ENCODE measurements around the gene RXFP4.
A peak's percentile ranks its signal among the peaks of the same experiment; 100 is the strongest.

The RXFP4 gene

DNA sequence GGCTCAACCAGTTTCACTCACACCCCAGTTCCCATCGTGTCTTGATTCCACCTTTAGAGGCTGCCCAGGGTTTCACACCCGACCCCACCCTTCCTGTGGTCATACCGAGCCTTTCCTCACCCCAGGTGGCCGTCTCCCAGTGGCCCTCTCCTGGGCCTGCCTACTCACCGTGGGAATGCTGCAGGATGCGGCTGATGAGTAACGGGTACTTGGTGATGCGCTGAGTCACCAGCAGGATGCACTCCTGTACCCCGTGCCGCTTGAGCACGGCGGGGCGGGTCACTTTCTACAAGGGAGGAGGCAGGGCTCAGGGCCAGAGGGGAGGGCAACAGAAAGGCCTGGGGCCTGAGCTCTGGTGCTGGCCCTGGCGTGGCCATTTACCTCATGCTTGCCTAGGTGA lies 20.5 kb downstream of the RXFP4 start:
- peak in 1 of 2 donors; percentile 61 for DNase-seq

DNA sequence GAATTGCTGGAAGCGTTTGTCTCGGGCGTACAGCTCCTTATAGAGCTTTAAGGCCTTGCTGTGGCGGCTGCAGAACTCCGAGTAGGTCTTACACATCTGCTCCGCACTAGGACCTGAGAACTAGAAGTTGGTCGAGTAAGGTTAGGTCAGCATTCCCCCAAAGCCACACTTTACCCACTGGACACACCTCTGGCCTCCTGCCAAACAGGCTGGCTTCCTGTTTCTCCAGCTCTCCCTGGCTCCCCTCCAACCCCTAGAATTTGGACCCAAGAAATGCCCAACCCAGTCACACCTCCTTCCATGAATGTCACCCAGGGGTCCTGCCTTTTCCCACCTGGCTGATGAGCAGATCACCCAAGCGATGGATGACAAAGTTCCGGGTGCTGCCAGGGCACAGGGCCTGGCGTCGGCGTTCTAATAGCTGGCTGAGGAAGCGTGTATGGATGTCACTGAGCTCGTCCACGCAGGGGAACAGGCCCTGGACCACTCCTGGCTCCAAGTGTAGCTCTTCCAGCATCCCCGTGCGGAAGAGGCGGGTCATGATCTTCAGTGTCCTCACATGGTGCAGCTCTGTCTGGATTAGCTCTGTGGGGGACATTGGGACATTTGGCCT lies 21.3 kb downstream of the RXFP4 start:
- DNase-seq: no peak

DNA sequence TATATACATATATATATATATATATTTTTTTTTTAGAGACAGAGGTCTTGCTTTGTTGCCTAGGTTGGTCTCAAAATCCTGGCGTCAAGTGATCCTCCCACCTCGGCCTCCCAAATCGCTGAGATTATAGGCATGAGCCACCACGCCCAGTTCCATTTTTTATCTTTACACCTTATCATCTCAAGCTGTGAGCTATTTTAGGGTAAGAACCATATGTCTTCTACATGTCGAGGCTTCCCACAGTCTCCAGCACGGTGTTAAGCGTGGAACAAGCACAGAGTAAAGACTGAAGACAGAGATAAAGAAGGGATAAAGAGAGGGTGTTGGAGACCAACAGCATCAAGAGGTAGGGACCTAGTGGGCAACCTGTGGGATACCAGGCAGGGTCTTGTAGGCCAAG lies 22.8 kb downstream of the RXFP4 start:
- no peak for DNase-seq

DNA sequence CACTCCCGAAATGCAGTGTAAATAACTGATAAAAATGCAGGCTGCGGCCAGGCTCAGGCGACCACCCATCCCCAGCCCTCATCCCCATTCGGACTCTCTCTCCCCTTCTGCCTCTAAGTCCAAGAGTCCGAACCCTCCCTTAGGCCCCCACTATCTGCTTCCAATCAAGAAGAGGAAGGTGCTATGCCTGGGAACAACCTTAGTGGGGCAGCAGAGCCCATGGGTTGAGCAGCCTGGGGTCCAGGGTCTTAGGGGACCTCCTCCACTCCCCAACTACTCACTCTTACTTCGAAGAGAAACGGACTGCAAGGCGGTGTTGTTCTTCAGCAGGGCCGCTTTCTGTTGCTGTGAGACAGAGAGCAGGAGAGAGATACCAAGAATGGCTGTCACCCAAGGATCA lies 24.7 kb downstream of the RXFP4 start:
- DNase-seq: no peak

DNA sequence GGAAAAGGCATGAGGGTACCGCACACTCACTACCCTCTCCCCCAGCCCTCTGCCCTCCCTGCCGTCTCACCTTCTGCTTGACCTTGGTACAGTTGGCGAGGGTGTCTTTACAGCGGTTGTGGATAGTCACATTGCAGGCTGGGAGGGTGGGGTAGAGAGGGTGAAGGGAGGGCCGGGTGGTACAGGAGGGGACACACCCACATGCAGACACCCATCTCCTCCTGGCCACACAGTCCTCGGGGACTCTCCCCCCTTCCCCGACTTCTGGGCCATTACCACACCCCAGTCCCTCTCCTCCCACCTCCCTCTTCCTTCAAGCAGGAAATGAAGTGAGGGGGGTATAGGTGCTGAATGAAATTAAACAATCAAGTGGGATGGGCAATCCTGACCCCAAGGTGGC lies 25.3 kb downstream of the RXFP4 start:
- no peak for DNase-seq

DNA sequence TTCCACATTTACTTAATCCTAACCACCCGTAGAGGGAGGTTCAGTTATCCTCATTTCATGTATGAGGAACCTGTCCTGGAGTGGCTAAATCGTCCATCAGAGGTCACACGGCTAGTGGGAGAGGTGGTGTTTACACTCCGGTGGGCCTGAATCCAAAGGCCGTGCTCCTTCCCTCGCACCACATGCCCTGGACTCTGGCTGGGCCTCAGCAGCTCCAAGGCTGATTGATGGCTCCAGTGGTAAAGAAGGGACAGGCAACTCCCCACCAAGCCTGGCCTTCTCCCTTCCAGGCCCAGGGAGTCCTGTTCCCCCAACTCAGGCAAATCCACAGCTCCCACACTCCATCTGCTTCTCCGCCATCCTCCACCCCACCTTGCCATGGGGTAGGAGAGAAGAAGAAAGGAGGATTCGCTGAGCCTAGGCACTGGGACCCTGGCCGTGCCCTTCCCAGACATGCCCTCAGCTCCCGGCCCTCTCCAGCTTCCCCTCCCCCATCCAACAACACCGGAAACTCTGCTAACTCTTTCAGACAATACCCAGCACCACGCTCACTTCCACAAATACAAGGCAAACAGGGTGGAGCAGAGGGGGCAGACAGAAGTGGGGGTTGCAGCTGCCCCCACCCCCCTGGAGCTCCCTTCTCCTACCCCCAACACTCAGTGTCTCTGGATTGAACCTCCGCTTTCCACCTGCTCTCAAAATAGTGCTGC lies 26.1 kb downstream of the RXFP4 start:
- no peak for DNase-seq

DNA sequence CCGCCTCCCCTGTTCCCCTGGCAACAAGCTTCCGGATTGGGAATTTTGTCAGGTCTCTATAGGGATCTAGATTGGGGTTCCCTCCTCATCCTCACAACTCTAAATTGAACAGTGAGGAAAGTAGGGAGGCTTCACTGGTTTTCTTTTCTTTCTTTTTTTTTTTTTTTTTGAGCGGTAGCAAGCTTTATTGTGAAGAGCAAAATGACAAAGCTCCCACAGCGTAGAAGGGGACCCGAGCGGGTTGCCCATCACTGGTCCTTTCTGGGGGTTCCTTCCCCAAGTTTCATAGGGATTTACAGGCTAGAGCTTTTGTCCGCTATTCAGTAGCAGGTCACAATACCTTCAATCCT lies 26.6 kb downstream of the RXFP4 start:
- no peak for DNase-seq

DNA sequence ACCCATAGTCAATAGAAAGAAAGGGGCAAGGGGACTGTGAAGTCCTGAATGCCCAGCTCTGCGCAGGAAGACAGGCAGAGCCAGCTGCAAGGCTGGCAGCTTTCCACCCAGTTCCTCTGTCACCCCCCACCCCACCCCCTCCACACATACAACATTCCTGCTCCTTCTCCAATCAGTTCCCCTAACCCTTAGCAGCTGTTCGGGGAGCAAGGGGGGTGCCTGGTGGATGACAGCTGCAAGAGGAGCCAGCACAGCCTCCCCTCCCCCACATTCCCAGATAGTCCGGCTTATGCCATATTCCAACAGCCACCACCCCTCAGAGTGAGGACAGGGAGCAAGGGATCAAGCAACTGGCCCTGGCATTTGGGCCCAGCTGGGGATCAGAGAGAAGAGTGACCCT lies 27.2 kb downstream of the RXFP4 start:
- DNase-seq: no peak

DNA sequence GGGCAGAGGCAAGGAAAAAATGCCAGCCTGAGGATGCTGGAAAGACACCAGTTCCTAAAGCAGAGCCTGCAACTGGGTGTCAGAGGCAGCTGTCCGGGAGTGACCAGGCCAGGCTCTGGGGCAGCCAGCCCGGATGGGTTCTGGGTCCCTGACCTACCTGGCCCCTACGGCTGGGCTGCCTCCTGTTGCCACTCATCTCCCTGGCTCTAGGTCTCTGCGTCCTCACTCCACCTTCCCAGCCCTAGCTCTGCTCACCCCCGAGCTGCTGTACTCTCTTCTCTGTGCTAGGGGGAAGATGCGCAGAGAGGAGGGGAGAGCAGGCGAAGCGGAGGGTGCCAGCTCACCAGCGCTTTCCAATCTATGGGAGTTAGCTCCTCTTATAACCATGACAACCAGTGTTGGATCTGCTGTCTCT lies 27.9 kb downstream of the RXFP4 start:
- no peak for DNase-seq

DNA sequence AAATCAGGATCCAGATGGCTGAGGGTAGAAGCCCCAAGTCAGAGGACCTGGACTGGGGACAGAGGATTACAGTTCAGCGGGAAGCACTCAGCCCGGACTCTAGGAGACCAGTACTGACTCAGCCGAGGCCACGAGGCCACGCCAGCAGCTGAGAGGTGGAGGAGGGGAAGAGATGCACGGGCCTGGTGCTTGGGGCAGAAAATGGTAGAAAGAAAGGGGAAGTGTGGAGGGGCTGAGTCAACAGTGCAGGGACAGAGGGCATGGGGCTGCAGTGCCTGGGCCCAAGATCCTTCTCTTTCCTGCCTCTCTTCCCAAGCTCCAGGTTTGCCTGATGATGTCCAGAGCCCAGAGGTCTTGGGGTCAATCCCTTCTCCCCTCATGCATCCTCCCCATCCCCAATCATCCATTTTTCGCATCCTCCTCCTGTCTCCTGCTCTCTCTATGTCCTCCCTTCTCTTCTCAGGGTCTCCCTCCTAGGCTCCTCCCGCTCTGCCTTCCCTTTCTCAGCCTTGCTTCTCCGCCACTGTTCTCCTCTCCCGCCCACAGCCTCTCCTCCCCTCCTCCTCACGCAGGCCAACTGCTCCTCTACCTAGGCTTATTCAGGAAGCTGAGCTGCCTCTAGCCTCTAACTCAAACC lies 29.2 kb downstream of the RXFP4 start:
- peak; percentile 21 to 78 for DNase-seq

DNA sequence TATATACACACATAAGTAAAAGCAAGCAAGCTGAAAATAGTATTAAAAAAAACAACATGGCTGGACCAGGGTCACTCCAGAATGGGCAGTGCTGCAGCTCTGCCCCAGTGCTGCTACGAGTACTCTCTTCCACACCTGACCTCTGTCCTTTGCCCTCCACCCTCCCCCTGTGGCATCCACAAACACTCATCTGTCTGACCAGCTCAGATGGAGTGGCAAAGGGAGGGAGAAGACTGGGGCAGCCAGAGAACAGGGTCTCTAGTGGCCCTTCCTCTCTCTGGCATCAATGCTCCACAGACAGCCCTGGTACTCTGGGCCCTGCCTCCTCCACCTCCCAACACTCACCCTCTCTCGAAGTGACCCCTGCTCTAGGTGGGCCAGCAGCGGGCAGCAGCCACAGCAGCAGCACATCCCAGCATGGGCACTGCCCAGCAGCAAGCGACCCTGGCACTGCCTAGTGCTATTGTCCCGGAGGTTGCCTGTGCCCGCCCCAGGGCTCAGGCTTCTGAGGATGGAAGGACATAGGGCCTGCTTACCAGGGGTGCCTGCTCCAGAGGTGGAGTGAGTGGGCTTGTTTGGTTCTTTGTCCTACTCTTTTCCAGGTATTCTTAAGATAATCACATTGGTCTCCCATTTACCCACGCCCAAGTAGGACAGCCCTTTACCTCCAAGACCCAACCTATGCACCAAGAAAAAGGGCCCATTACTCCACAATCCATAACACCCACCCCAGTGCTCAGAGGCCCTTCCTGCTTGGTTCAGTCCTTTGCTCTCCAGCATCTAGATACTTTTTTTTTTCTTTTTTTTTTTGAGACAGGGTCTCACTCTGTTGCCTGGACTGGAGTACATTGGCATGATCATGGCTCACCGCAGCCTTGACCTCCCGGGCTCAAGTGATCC lies 30.7 kb downstream of the RXFP4 start:
- DNase-seq: no peak

DNA sequence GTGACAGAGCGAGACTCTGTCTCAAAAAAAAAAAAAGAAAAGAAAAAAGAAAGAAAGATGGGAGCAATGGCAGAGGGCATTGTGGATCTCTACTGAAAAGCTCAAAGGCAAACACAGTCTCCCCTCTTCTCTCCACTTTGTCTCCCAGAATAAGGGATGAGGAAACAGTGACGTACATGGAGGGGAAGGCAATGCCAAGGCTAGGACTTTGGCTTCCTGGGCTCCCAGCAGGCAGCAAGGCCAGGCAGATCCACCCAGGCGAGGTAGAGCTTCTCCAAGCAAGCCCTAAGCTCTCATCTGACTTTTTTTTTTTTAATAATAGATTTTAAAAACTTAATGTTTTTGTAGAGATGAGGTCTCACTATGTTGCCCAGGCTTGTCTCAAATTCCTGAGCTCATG lies 32.3 kb downstream of the RXFP4 start:
- DNase-seq: no peak

DNA sequence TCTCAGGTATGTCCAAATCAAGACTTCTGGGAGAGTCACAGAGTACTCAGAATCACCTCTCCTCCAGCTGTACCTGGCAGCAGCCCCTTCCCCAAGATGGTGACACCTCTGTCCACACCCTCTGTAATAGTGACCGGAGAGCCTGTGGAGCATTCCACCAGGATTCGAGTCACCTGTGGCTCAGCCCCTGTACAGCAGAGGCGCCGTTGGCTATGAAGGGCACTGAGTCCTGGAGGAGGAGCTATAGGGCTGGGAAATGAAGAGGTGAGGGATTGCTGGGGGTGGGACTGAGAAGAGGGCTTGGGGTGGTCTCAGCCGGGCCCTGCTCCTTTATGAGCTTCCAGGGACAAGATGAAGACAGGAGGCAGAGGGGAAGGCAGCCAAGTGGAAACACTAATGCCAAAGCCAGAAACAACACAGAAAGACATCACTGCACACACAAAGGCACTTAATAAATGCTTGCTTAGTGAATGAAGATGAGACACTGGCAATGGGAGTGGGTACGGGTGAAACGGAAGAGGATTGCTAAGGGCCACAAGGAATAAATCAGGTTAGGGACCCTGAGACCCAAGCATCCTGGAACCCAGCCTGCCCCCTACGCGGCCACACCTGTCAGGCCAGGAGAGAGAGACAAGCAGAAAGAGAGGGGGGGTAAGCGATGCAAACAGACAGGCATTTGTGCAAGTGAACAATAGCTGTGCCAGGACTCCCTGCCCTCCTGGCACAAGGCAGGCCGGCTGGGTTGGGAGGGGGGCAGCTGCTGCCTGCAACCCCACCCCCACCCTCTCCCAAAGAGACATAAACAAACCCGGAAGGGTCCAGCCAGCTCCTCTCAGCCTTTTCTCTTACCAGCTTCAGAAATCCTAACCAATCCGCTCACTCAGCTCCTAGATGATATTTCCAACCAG lies 33.0 kb downstream of the RXFP4 start:
- no peak for DNase-seq

DNA sequence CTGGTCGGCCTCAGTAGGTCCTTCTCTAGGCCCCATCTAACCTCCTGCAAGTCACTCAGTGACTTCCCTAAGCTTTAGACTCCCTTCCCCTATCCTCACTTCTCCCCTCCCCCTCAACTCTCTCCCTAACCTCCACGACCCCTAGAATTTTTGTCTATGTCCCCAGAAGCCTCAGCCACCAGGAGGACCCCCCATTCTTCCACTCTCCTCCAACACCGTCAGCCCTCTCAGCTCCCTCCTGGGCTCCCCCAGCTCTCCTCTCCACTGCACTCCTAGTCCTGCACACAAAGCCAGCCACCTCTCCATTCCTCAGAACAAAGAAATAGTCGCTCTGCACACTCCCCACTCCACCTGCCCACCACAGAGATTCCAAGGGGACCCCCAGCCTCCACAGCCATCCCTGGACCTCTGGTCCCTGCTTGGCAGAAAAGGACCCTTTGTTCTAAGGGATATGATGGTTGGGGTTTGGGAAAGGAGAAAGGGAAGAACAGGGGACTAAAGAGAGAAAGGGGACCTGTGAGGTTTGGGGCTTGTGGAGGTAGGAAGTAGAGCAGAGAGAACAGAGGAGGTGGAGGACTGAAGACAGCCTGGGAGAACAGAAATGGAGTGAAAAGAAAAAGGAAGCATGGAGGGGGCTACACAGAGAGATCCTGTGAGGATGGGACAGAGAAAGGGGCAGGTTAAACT lies 34.1 kb downstream of the RXFP4 start:
- no peak for DNase-seq

DNA sequence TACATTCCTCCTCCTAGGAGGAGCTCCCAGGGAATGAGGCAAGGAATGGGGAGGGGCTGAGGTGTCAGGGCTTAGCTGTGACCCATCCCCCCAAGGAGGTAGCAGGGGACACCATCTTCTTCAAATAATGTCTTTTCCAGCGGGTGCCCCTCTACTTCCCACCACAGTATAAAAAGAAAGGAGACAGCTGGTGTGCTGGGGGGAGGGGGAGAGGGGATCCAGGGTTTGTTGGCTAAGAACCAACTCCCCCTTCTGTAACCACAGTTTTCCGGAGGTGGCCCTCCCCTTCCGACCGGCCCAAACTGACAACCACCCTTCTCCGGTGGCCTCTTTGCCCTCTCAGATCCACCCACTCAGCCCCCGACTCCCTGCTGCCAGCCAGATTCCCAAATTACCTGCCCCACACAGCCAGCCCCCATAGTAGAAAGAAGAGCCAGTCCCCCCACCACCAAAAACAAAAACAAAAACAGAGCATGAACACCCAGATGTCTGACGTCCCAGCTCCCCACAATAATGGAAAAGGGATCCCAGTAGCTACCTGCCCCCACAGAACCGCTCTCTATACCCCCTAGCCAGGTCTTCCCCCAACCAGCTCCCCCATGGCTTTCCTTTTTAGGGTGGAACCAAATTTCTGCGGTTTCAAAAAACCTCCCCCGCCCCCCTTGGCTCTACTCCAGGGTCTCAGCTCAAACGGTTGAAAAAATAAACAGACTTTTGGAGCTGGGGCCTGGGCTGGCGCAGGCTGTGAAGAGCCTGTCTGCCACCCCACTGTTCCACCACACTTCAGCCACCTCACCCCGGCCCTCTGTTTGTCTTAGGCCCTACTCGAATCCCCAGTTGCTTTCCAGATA lies 34.8 kb downstream of the RXFP4 start:
- peak; percentile 53 to 72 for DNase-seq

DNA sequence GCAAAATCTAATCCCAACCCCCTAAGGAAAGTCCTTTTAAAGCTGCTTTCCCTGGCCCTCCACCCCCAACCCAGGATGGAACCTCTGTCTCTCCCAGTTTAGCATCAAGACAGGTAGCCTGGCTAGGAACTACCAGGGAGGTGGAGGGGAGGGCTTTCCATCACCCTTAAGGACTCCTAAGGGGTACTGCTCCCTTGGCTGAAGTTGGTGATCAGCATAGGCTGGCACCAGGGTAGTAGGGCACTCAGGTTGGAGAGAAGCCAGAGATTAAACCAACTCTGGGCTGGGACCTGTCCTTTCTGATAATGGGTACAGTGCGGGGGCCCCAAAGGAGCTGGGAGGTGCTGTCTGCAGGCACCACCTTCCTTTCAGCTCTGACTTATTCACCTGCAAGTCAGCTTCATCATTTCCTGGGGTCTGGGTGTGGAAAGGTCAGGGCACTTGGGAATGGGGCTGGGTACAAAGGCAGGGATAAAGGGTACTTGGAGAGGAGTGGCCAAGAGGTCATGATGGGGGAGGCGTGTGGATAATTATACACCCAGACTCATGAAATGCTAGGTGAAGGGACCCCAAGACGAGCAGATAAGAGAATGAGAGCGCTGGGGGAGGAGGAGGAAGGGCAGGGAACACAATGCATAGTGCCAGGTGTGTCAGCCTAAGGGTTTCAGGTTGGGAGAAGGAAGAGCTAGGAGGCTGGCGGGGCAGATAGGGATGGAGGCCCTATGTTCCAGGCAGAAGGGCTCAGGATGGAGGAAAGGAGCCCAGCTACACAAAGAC lies 35.7 kb downstream of the RXFP4 start:
- peak in 1 of 2 donors; percentile 10 for DNase-seq

DNA sequence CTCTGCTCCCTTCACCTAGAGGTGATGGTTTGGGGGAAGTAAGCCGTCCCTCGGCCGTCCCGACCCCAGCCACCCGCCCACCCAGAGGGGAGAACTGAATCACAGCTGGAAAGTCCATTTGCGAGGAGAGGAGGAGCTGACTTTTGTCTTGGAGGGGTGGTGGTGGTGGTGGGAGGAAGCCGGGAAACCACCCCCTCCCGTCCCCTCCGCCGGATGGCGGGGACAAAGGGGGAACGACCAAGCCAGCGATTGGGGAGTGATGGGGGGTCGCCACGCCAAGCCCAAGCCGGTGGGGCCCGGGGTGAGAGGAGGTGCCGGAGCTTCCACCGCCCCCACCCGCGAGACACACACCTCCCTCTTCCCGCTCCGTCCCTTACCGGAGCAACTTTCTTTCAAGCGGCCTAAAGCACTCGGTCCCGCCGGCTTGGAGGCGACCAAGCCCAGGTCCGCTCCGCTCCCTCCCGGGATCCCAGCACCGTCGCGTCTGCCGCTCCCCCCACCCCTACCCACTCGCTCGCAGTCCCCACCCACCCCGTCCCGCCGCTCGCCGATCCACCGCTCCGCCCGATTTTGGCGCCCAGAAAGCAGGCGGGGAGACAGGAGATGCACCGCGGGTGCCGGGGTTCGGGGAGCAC lies 36.4 kb downstream of the RXFP4 start:
- DNase-seq: peak; percentile 46 to 48

DNA sequence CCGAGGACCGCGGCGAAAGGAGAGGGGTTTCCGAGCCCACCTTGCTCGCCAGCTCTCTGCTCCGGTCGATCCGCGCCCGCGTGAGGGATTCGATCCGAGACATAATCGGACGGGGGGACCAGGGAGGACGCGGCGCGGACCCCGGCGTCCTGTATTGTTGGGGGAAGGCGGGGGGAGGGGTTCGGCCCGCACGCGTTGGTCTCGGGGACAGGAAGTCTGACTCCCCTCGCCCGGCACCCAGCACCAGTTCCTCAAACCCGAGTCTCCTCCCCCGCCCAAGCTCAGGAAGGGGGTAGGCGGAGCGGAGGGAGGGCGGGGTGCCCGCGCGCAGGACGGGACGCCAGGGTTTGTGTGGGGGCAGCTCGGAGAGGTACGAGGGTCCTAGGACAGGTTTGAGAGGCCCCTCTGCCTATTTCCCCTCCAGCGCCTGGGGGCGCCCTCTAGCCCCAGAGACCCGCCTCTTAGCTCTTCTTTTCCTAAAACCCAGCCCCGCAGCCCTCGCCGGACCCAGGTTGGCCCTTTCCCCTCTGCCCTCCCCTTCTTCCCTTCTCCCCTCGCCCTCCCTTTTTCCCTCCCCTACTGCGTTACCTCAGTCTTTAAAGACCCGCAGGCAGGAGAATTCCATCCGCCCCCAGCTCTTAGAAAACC lies 37.0 kb downstream of the RXFP4 start, which contains the start of gene ARHGEF2:
Gene ARHGEF2, minus strand, starts transcription at position 223 of the 648 bp plus-strand sequence. Its CDS starts 120 bp downstream, at position 103.
- peak; percentile 76 to 85 for DNase-seq

DNA sequence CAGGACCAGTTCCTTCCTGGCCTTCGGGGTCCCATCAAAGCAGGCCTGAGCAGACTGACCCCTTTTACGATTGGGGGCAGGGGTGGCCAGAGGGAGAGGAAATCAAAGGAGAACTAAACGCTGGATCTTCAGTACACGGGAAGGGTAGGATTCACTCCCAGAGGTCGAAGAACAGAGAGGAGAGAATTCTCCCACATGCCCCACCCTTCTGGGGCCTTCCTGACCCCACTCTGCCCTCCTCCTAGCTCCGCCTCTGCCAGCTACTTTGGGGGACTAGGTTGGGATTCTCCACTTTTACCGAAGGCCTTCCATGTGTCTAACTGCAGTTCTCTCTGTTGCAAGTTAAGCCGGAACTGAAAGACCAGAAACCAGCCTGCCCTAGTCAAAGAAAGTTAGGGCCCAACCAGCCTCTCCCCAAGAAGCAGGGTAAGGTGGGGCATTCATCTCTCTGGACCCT lies 37.6 kb downstream of the RXFP4 start:
- DNase-seq: peak in 1 of 2 donors; percentile 22
